ENCODE measurements around the gene ATP8A1. TPM values are rescaled to one million over a fixed set of nuclear protein-coding genes. Genes with fewer than 3 reads are reported as not detected.

Gene ATP8A1
- total RNA-seq, 1 donor from 2014 or later, result 39.7 TPM

- Histone ChIP-seq H3K4me3 (ENCODE audit: low read length in 3 of 3) (no peak overlapping the region), H3K27me3 (ENCODE audit: control insufficient read depth in 3 of 3, insufficient read depth in 3 of 3, low read length in 3 of 3) (no peaks in the 10 kb centered on the region), H3K9me3 (ENCODE audit: control insufficient read depth in 3 of 3, low read length in 3 of 3) (no peaks in the 10 kb centered on the region), H3K27ac (ENCODE audit: low read depth, low read length) (no peak overlapping the region), H3K4me1 (ENCODE audit: control insufficient read depth in 3 of 3, insufficient read depth in 3 of 3, low read length in 3 of 3) (peaks cover 17 to 32% (median 20%) of the 10 kb centered on the region in 3 donors), H3K9ac (ENCODE audit: low read depth in 1 of 3, low read length in 3 of 3) (no peak overlapping the region), H3K36me3 (ENCODE audit: control insufficient read depth in 3 of 3, insufficient read depth in 3 of 3, low read length in 3 of 3) (peaks cover 0 to 5% (median 0%) of the 10 kb centered on the region in 3 donors)
Measured at GRCh38 chr4:42610941-42611340, 46.0 kb downstream of the ATP8A1 start.

GRCh38 chr4:42609051-42609450, 47.9 kb downstream of the ATP8A1 start:
- H3K4me1 ChIP-seq (ENCODE audit: control insufficient read depth in 3 of 3, insufficient read depth in 3 of 3, low read length in 3 of 3), result peaks cover 14 to 36% (median 26%) of the 10 kb centered on the region in 3 donors
- no peak overlapping the region for H3K4me3 ChIP-seq (ENCODE audit: low read length in 3 of 3)
- H3K9ac ChIP-seq (ENCODE audit: low read depth in 1 of 3, low read length in 3 of 3), result no peak overlapping the region
- no peaks in the 10 kb centered on the region for H3K27me3 ChIP-seq (ENCODE audit: control insufficient read depth in 3 of 3, insufficient read depth in 3 of 3, low read length in 3 of 3)
- peak overlapping the region; percentile 41 for H3K27ac ChIP-seq (ENCODE audit: low read depth, low read length)
- no peaks in the 10 kb centered on the region for H3K9me3 ChIP-seq (ENCODE audit: control insufficient read depth in 3 of 3, low read length in 3 of 3)
- H3K36me3 ChIP-seq (ENCODE audit: control insufficient read depth in 3 of 3, insufficient read depth in 3 of 3, low read length in 3 of 3), result peaks cover 0 to 5% (median 0%) of the 10 kb centered on the region in 3 donors

GRCh38 chr4:42608551-42608950, 48.4 kb downstream of the ATP8A1 start:
- Histone ChIP-seq H3K4me1 (ENCODE audit: control insufficient read depth in 3 of 3, insufficient read depth in 3 of 3, low read length in 3 of 3) (peaks cover 14 to 40% (median 26%) of the 10 kb centered on the region in 3 donors), H3K4me3 (ENCODE audit: low read length in 3 of 3) (no peak overlapping the region)

GRCh38 chr4:42607011-42607726, 49.7 kb downstream of the ATP8A1 start:
- H3K9me3 ChIP-seq (ENCODE audit: control insufficient read depth in 3 of 3, low read length in 3 of 3), result no peaks in the 10 kb centered on the region
- peak overlapping the region in 1 of 3 donors; percentile 40 for H3K9ac ChIP-seq (ENCODE audit: low read depth in 1 of 3, low read length in 3 of 3)
- peaks cover 0 to 4% (median 0%) of the 10 kb centered on the region in 3 donors for H3K36me3 ChIP-seq (ENCODE audit: control insufficient read depth in 3 of 3, insufficient read depth in 3 of 3, low read length in 3 of 3)
- H3K4me3 ChIP-seq (ENCODE audit: low read length in 3 of 3), result no peak overlapping the region
- H3K4me1 ChIP-seq (ENCODE audit: control insufficient read depth in 3 of 3, insufficient read depth in 3 of 3, low read length in 3 of 3), result peaks cover 14 to 40% (median 26%) of the 10 kb centered on the region in 3 donors
- H3K27me3 ChIP-seq (ENCODE audit: control insufficient read depth in 3 of 3, insufficient read depth in 3 of 3, low read length in 3 of 3), result no peaks in the 10 kb centered on the region
- H3K27ac ChIP-seq (ENCODE audit: low read depth, low read length), result peak overlapping the region; percentile 90

More at GRCh38 chr4:42608551-42608950, 48.4 kb downstream of the ATP8A1 start:
- Histone ChIP-seq H3K27me3 (ENCODE audit: control insufficient read depth in 3 of 3, insufficient read depth in 3 of 3, low read length in 3 of 3) (no peaks in the 10 kb centered on the region), H3K9ac (ENCODE audit: low read depth in 1 of 3, low read length in 3 of 3) (no peak overlapping the region), H3K27ac (ENCODE audit: low read depth, low read length) (no peak overlapping the region), H3K36me3 (ENCODE audit: control insufficient read depth in 3 of 3, insufficient read depth in 3 of 3, low read length in 3 of 3) (peaks cover 0 to 5% (median 0%) of the 10 kb centered on the region in 3 donors), H3K9me3 (ENCODE audit: control insufficient read depth in 3 of 3, low read length in 3 of 3) (no peaks in the 10 kb centered on the region)

- Histone ChIP-seq H3K36me3 (ENCODE audit: control insufficient read depth in 3 of 3, insufficient read depth in 3 of 3, low read length in 3 of 3) (no peaks in the 10 kb centered on the region), H3K4me3 (ENCODE audit: low read length in 3 of 3) (peak overlapping the region in 1 of 3 donors; percentile 23), H3K9me3 (ENCODE audit: control insufficient read depth in 3 of 3, low read length in 3 of 3) (no peaks in the 10 kb centered on the region), H3K27ac (ENCODE audit: low read depth, low read length) (peak overlapping the region; percentile 90), H3K27me3 (ENCODE audit: control insufficient read depth in 3 of 3, insufficient read depth in 3 of 3, low read length in 3 of 3) (no peaks in the 10 kb centered on the region), H3K9ac (ENCODE audit: low read depth in 1 of 3, low read length in 3 of 3) (no peak overlapping the region), H3K4me1 (ENCODE audit: control insufficient read depth in 3 of 3, insufficient read depth in 3 of 3, low read length in 3 of 3) (peaks cover 14 to 36% (median 26%) of the 10 kb centered on the region in 3 donors)
Measured at GRCh38 chr4:42605264-42605663, 51.6 kb downstream of the ATP8A1 start.

- no peak overlapping the region for H3K9ac ChIP-seq (ENCODE audit: low read depth in 1 of 3, low read length in 3 of 3)
- peaks cover 14 to 27% (median 18%) of the 10 kb centered on the region in 3 donors for H3K4me1 ChIP-seq (ENCODE audit: control insufficient read depth in 3 of 3, insufficient read depth in 3 of 3, low read length in 3 of 3)
- H3K27ac ChIP-seq (ENCODE audit: low read depth, low read length), result peak overlapping the region; percentile 90
Measured at GRCh38 chr4:42603862-42604261, 53.0 kb downstream of the ATP8A1 start.

GRCh38 chr4:42600578-42600977, 56.3 kb downstream of the ATP8A1 start:
- Histone ChIP-seq H3K9me3 (ENCODE audit: control insufficient read depth in 3 of 3, low read length in 3 of 3) (no peaks in the 10 kb centered on the region), H3K9ac (ENCODE audit: low read depth in 1 of 3, low read length in 3 of 3) (no peak overlapping the region), H3K27ac (ENCODE audit: low read depth, low read length) (no peak overlapping the region), H3K4me1 (ENCODE audit: control insufficient read depth in 3 of 3, insufficient read depth in 3 of 3, low read length in 3 of 3) (peaks cover 2 to 14% (median 2%) of the 10 kb centered on the region in 3 donors), H3K36me3 (ENCODE audit: control insufficient read depth in 3 of 3, insufficient read depth in 3 of 3, low read length in 3 of 3) (peaks cover 0 to 2% (median 0%) of the 10 kb centered on the region in 3 donors), H3K27me3 (ENCODE audit: control insufficient read depth in 3 of 3, insufficient read depth in 3 of 3, low read length in 3 of 3) (no peaks in the 10 kb centered on the region), H3K4me3 (ENCODE audit: low read length in 3 of 3) (no peak overlapping the region)

More at GRCh38 chr4:42603862-42604261, 53.0 kb downstream of the ATP8A1 start:
- no peaks in the 10 kb centered on the region for H3K9me3 ChIP-seq (ENCODE audit: control insufficient read depth in 3 of 3, low read length in 3 of 3)
- no peak overlapping the region for H3K4me3 ChIP-seq (ENCODE audit: low read length in 3 of 3)
- H3K36me3 ChIP-seq (ENCODE audit: control insufficient read depth in 3 of 3, insufficient read depth in 3 of 3, low read length in 3 of 3), result peaks cover 0 to 2% (median 0%) of the 10 kb centered on the region in 3 donors
- no peaks in the 10 kb centered on the region for H3K27me3 ChIP-seq (ENCODE audit: control insufficient read depth in 3 of 3, insufficient read depth in 3 of 3, low read length in 3 of 3)

- no peak overlapping the region for H3K4me3 ChIP-seq (ENCODE audit: low read length in 3 of 3)
- peaks cover 0 to 2% (median 0%) of the 10 kb centered on the region in 3 donors for H3K36me3 ChIP-seq (ENCODE audit: control insufficient read depth in 3 of 3, insufficient read depth in 3 of 3, low read length in 3 of 3)
- no peaks in the 10 kb centered on the region for H3K9me3 ChIP-seq (ENCODE audit: control insufficient read depth in 3 of 3, low read length in 3 of 3)
- H3K4me1 ChIP-seq (ENCODE audit: control insufficient read depth in 3 of 3, insufficient read depth in 3 of 3, low read length in 3 of 3), result no peaks in the 10 kb centered on the region
- H3K27ac ChIP-seq (ENCODE audit: low read depth, low read length), result no peak overlapping the region
- no peak overlapping the region for H3K9ac ChIP-seq (ENCODE audit: low read depth in 1 of 3, low read length in 3 of 3)
- no peaks in the 10 kb centered on the region for H3K27me3 ChIP-seq (ENCODE audit: control insufficient read depth in 3 of 3, insufficient read depth in 3 of 3, low read length in 3 of 3)
Measured at GRCh38 chr4:42596918-42597317, 60.0 kb downstream of the ATP8A1 start.

GRCh38 chr4:42594888-42595287, 62.0 kb downstream of the ATP8A1 start:
- Histone ChIP-seq H3K36me3 (ENCODE audit: control insufficient read depth in 3 of 3, insufficient read depth in 3 of 3, low read length in 3 of 3) (peaks cover 0 to 2% (median 0%) of the 10 kb centered on the region in 3 donors), H3K4me3 (ENCODE audit: low read length in 3 of 3) (no peak overlapping the region), H3K9ac (ENCODE audit: low read depth in 1 of 3, low read length in 3 of 3) (no peak overlapping the region), H3K9me3 (ENCODE audit: control insufficient read depth in 3 of 3, low read length in 3 of 3) (no peaks in the 10 kb centered on the region), H3K27me3 (ENCODE audit: control insufficient read depth in 3 of 3, insufficient read depth in 3 of 3, low read length in 3 of 3) (no peaks in the 10 kb centered on the region), H3K4me1 (ENCODE audit: control insufficient read depth in 3 of 3, insufficient read depth in 3 of 3, low read length in 3 of 3) (no peaks in the 10 kb centered on the region), H3K27ac (ENCODE audit: low read depth, low read length) (no peak overlapping the region)

GRCh38 chr4:42588909-42589308, 68.0 kb downstream of the ATP8A1 start:
- Histone ChIP-seq H3K36me3 (ENCODE audit: control insufficient read depth in 3 of 3, insufficient read depth in 3 of 3, low read length in 3 of 3) (peaks cover 0 to 19% (median 13%) of the 10 kb centered on the region in 3 donors), H3K27me3 (ENCODE audit: control insufficient read depth in 3 of 3, insufficient read depth in 3 of 3, low read length in 3 of 3) (no peaks in the 10 kb centered on the region), H3K4me1 (ENCODE audit: control insufficient read depth in 3 of 3, insufficient read depth in 3 of 3, low read length in 3 of 3) (no peaks in the 10 kb centered on the region), H3K27ac (ENCODE audit: low read depth, low read length) (no peak overlapping the region), H3K4me3 (ENCODE audit: low read length in 3 of 3) (no peak overlapping the region), H3K9me3 (ENCODE audit: control insufficient read depth in 3 of 3, low read length in 3 of 3) (no peaks in the 10 kb centered on the region), H3K9ac (ENCODE audit: low read depth in 1 of 3, low read length in 3 of 3) (no peak overlapping the region)
